CD4-positive, alpha-beta T cell (primary cell): ENCODE measurements around the gene SLC27A4. TPM values are rescaled to one million over a fixed set of nuclear protein-coding genes. Genes with fewer than 3 reads are reported as not detected.

Source experiments
- ATAC-seq: fragments of 200-7000 bp; cut with Tn5 transposase; one replicate; pipeline ENCODE4 v1.10.0; 2022; ENCODE audit warnings: mild to moderate bottlenecking; ENCODE audit not compliant: poor library complexity
- CTCF ChIA-PET: fragments of 350-600 bp; sonication (Branson Sonifier 250); formaldehyde crosslinking; loops from one replicate; lab custom pipeline; 2021; ENCODE audit warnings: antibody characterized with exemption, inconsistent platforms; lab: Charles Lee
- POLR2A ChIA-PET: fragments of 350-600 bp; sonication (Branson Sonifier 250); formaldehyde crosslinking; loops from one replicate; lab custom pipeline; 2021; ENCODE audit warnings: antibody characterized with exemption, inconsistent platforms; lab: Charles Lee
- DNase-seq, 14 experiments: peaks; one replicate each; pipeline ENCODE4 v3.0.0-alpha.2; 2013 to 2020; ENCODE audit warnings: mixed read lengths in 2 of 14
- H3K27ac ChIP-seq, 2 donors: one replicate each; pipeline versions ENCODE4 v1.5.1 to v1.7.0; 2013; ENCODE audit warnings: low read length in 2 of 2, low read depth in 1 of 2, mild to moderate bottlenecking in 1 of 2
- H3K27me3 ChIP-seq, 2 experiments: 1 replicate in 1 of 2; 2 replicates in 1 of 2; pipeline versions ENCODE4 v1.6.1 to v1.7.0; 2013; ENCODE audit warnings: low read length in 2 of 2, control low read depth in 1 of 2, mild to moderate bottlenecking in 1 of 2, moderate library complexity in 1 of 2; ENCODE audit not compliant: insufficient read depth in 2 of 2, control insufficient read depth in 1 of 2
- H3K36me3 ChIP-seq: one replicate; pipeline ENCODE4 v1.6.1; 2013; ENCODE audit warnings: low read length, control low read depth; ENCODE audit not compliant: insufficient read depth
- H3K4me1 ChIP-seq: one replicate; pipeline ENCODE4 v1.6.1; 2013; ENCODE audit warnings: low read length, control low read depth; ENCODE audit not compliant: insufficient read depth
- H3K4me3 ChIP-seq: one replicate; pipeline ENCODE4 v1.5.1; 2013; ENCODE audit warnings: mild to moderate bottlenecking, low read length, moderate library complexity
- H3K9me3 ChIP-seq, 2 experiments: 1 replicate in 1 of 2; 2 replicates in 1 of 2; pipeline versions ENCODE4 v1.6.1 to v1.7.0; 2013; ENCODE audit warnings: low read length in 2 of 2, mild to moderate bottlenecking in 2 of 2, control low read depth in 1 of 2, moderate library complexity in 1 of 2; ENCODE audit not compliant: control insufficient read depth in 1 of 2, insufficient read depth in 1 of 2
- H3K27ac Mint-ChIP-seq: one replicate; pipeline ENCODE4 v1.8.0; 2020; ENCODE audit warnings: mixed read lengths
- H3K27me3 Mint-ChIP-seq: one replicate; pipeline ENCODE4 v1.8.0; 2021; ENCODE audit warnings: mixed read lengths
- H3K36me3 Mint-ChIP-seq: one replicate; pipeline ENCODE4 v1.8.0; 2021; ENCODE audit warnings: low read depth, mixed read lengths
- H3K4me1 Mint-ChIP-seq: one replicate; pipeline ENCODE4 v1.8.0; 2021; ENCODE audit warnings: low read depth, mixed read lengths
- H3K4me3 Mint-ChIP-seq: one replicate; pipeline ENCODE4 v1.8.0; 2020; ENCODE audit warnings: mild to moderate bottlenecking, mixed read lengths
- H3K9me3 Mint-ChIP-seq: one replicate; pipeline ENCODE4 v1.8.0; 2020; ENCODE audit warnings: mixed read lengths
- intact Hi-C, 2 experiments: fragments of 100-400 bp; cut with DNase I in 1 of 2; cut with micrococcal nuclease in 1 of 2; formaldehyde crosslinking; loops; one replicate each; pipeline versions ENCODE4 v1.15.1 to v1.9.0; 2023 to 2025; cut with DNase I, micrococcal nuclease
- total RNA-seq, 174 experiments: library from RNA in 2 of 174; stranded (reverse) in 2 of 174; gene quantifications; one replicate each; pipeline ENCODE4 v1.2.3 and lab custom pipeline; 2021 to 2026
- TF ChIP-seq, protein P1 (sequence below): fragments of 200-600 bp; IDR thresholded peaks from one replicate; pipeline ENCODE4 v1.8.0; 2022; ENCODE audit warnings: antibody characterized with exemption, mild to moderate bottlenecking

Gene SLC27A4
- total RNA-seq, 2 experiments from 2014 or later = 2.2 to 3.1 TPM

DNA sequence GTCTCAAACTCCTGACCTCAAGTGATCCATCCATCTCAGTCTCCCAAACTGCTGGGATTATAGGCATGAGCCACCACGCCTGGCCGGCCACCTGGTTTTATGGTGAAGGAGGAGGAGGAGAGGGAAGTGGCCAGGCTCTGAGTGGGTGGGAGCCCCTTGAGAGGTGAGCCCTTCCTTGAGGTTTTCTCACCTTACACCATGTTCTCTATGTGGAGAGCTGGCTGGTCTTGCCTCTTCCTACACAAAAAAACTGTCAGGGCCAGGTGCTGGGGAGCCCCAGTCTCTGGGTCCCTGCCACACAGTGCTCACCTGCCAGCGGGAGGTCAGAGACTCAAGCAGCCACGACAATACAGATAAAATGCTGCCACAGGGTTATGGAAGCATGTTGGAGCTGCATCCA lies 46.2 kb upstream of the SLC27A4 start:
- ChIA-PET POLR2A (interaction anchor here (1.1 kb wide), 1 partner anchor 18 kb away, joined by 3 read pairs; the partner anchor contains the start of genes GOLGA2 and SWI5), CTCF (interaction anchor here (1.5 kb wide), 1 partner anchor 11 kb away, joined by 4 read pairs; no protein-coding TSS in a partner anchor)
- Mint-ChIP-seq H3K9me3 (no peaks in the 10 kb centered on the region), H3K4me3 (no peak overlapping the region), H3K27me3 (no peaks in the 10 kb centered on the region), H3K4me1 (peaks cover 5% of the 10 kb centered on the region), H3K36me3 (peaks cover 6% of the 10 kb centered on the region), H3K27ac (no peak overlapping the region)
- no peaks in the 10 kb centered on the region for H3K4me1 ChIP-seq
- H3K9me3 ChIP-seq = no peaks in the 10 kb centered on the region
- no peak overlapping the region for H3K27ac ChIP-seq
- ATAC-seq (no peak), DNase-seq (no peak)
- H3K36me3 ChIP-seq = no peaks in the 10 kb centered on the region
- TF ChIP-seq, protein P1, sequence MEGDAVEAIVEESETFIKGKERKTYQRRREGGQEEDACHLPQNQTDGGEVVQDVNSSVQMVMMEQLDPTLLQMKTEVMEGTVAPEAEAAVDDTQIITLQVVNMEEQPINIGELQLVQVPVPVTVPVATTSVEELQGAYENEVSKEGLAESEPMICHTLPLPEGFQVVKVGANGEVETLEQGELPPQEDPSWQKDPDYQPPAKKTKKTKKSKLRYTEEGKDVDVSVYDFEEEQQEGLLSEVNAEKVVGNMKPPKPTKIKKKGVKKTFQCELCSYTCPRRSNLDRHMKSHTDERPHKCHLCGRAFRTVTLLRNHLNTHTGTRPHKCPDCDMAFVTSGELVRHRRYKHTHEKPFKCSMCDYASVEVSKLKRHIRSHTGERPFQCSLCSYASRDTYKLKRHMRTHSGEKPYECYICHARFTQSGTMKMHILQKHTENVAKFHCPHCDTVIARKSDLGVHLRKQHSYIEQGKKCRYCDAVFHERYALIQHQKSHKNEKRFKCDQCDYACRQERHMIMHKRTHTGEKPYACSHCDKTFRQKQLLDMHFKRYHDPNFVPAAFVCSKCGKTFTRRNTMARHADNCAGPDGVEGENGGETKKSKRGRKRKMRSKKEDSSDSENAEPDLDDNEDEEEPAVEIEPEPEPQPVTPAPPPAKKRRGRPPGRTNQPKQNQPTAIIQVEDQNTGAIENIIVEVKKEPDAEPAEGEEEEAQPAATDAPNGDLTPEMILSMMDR = no peak
- no peak overlapping the region for H3K4me3 ChIP-seq
- H3K27me3 ChIP-seq = no peaks in the 10 kb centered on the region
- intact Hi-C loops = loop anchor here in 1 of 2 experiments (2.0 kb wide), 2 partner anchors 47 to 119 kb away; partner anchors contain the start of gene SLC27A4

DNA sequence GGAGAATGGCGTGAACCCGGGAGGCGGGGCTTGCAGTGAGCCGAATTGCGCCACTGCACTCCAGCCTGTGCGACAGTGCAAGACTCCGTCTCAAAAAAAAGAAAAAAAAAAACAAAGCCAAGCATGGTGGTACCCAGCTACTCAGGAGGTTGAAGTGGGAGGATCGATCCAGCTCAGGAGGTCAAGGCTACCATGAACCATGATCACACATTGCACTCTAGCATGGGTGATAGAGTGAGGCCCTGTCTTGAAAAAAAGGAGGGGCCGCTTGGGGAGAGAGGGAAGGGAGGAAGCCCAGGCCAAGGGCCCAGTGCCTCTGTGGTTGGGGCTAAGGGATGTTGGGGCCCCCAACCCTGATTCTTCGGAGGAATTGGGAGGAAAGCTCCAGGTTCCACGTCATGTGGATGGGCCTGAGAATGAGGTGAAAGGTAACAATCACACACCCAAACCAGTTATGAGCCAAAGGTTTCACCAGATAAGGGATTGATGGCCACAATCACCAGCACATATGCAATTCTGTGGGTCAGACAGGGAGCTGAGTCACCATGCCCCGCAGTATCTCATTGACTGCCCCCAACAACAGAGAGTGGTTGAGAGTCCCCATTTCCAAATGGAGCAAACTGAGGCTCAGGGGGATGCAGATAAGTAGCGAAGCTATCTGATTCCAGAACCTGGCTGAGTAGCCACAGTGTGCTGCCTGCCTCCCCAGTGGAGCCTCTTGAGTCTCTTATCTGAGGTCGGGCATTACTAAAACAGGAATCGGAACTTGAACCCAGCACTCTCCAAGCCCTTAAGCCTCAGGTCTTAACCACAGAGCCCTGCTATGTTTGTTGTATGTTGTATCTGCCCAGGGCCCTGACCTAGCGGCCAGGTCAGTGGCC lies 43.7 kb upstream of the SLC27A4 start:
- CTCF ChIA-PET = interaction anchor here (1.5 kb wide), 1 partner anchor 66 kb away, joined by 8 read pairs; no protein-coding TSS in a partner anchor

DNA sequence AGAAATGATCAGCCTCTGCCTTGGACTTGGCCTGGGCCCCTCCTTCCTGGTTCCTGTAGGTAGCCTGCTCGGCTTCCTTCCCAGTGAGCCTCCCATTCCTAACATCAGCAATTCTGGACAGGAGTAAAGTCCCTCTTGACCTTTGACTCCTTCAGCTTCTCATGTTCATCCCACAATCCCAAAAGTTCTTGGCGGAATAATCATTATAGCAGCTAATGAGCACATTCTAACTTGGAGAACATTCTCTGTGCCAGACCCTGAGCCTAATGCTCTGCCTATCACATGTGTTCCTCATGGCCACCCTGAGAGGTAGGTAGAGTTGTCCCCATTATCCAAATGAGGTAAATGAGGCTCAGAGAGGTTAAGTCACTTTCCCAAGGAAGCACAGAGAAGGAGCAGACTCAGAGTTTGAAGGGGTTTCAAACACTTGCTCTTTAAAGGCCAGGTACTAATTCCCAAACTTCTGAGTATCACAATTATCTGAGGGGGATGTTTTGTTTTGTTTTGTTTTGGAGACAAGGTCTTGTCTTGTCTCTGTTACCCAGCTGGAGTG lies 43.0 kb upstream of the SLC27A4 start:
- Histone ChIP-seq H3K27me3 (no peaks in the 10 kb centered on the region), H3K4me3 (no peak overlapping the region), H3K9me3 (no peaks in the 10 kb centered on the region), H3K36me3 (no peaks in the 10 kb centered on the region), H3K4me1 (no peaks in the 10 kb centered on the region), H3K27ac (no peak overlapping the region)
- POLR2A ChIA-PET = no interaction called here
- ATAC-seq (no peak), DNase-seq (no peak)
- CTCF ChIA-PET = no interaction called here
- TF ChIP-seq, protein P1 = no peak
- Mint-ChIP-seq H3K36me3 (peaks cover 4% of the 10 kb centered on the region), H3K4me3 (no peak overlapping the region), H3K9me3 (no peaks in the 10 kb centered on the region), H3K4me1 (peaks cover 5% of the 10 kb centered on the region), H3K27me3 (no peaks in the 10 kb centered on the region), H3K27ac (no peak overlapping the region)
- intact Hi-C loops = loop anchor here in 1 of 2 experiments (5.0 kb wide), 1 partner anchor 65 kb away; no protein-coding TSS in a partner anchor

More for the DNA sequence above, 43.7 kb upstream of the SLC27A4 start:
- Mint-ChIP-seq H3K4me1 (peaks cover 5% of the 10 kb centered on the region), H3K27ac (no peak overlapping the region), H3K27me3 (no peaks in the 10 kb centered on the region), H3K36me3 (peaks cover 4% of the 10 kb centered on the region), H3K9me3 (no peaks in the 10 kb centered on the region), H3K4me3 (no peak overlapping the region)
- H3K36me3 ChIP-seq = no peaks in the 10 kb centered on the region
- H3K27ac ChIP-seq = no peak overlapping the region
- H3K27me3 ChIP-seq = no peaks in the 10 kb centered on the region
- intact Hi-C loops = loop anchor here in 1 of 2 experiments (5.0 kb wide), 1 partner anchor 66 kb away; no protein-coding TSS in a partner anchor
- H3K9me3 ChIP-seq = no peaks in the 10 kb centered on the region
- TF ChIP-seq, protein P1 = no peak
- no peak overlapping the region for H3K4me3 ChIP-seq
- no peaks in the 10 kb centered on the region for H3K4me1 ChIP-seq
- POLR2A ChIA-PET = no interaction called here
- ATAC-seq = no peak
- DNase-seq = no peak
